ENCODE measurements around the gene RFNG. TPM values are rescaled to one million over a fixed set of nuclear protein-coding genes. Genes with fewer than 3 reads are reported as not detected.

Gene RFNG
- total and polyA plus RNA-seq, 2 of the 13 experiments (the other 11 are each of a cell fraction or from before 2014, with no cell fraction given) = 61.4 to 64.0 TPM

- TF ChIP-seq AHDC1 (CRISPR knock-in tag; IDR thresholded peaks at IDR 0.05; ENCODE audit: borderline replicate concordance) (no peak), NCOA5 (CRISPR knock-in tag; IDR thresholded peaks at IDR 0.05) (no peak; the same call in 1 of the 2 replicates), NR2F1 (CRISPR knock-in tag; IDR thresholded peaks at IDR 0.05) (no peak), ZNF614 (CRISPR knock-in tag; IDR thresholded peaks at IDR 0.05; ENCODE audit: borderline replicate concordance) (no peak), ZNF503 (CRISPR knock-in tag; IDR thresholded peaks at IDR 0.05) (no peak), POLR2G (IDR thresholded peaks at IDR 0.05; ENCODE audit: low read depth, low read length) (peak; percentile 8), GRHL1 (CRISPR knock-in tag; conservative IDR thresholded peaks at IDR 0.05) (no peak), FOXJ3 (CRISPR knock-in tag; IDR thresholded peaks at IDR 0.05; ENCODE audit: borderline replicate concordance) (no peak), MAF1 (CRISPR knock-in tag; IDR thresholded peaks at IDR 0.05; ENCODE audit: borderline replicate concordance) (no peak), TCF12 (IDR thresholded peaks at IDR 0.05) (no peak), TCF12 (CRISPR knock-in tag; IDR thresholded peaks at IDR 0.05) (no peak; the same call in none of the 2 replicates), ZNF431 (CRISPR knock-in tag; IDR thresholded peaks at IDR 0.05; ENCODE audit: borderline replicate concordance, low read depth) (no peak), THAP9 (CRISPR knock-in tag; IDR thresholded peaks at IDR 0.05; ENCODE audit: borderline replicate concordance) (no peak), ZBTB42 (CRISPR knock-in tag; IDR thresholded peaks at IDR 0.05) (no peak), SRSF9 (IDR thresholded peaks at IDR 0.05; ENCODE audit: borderline replicate concordance, insufficient read depth, low read depth, low read length, poor library complexity, severe bottlenecking) (no peak), KDM6A (CRISPR knock-in tag; IDR thresholded peaks at IDR 0.05; ENCODE audit: low read depth) (no peak)
These were observed 47.5 kb upstream of the RFNG start (continued) for GRCh38 chr17:82098939-82099763.
